ENCODE measurements around the gene ANKRD44.

DNA sequence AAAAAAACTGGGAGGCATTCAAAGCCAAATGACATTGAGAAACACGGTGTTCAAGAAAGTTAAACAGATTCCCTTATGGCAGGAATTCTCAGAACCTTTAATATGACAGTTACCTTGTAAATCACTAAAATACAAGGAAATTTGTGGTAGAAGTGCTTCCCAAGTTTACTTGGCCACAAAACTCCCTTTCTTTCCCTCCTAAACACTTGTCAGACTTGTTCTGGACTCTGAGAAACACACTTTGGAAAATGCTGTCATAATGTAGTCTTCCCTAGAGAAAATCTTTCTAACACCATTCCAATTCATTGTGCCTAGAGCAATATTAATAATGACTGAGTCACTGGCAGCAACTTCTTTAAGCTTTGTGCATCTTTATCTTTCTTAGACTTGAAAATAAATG lies 140.4 kb downstream of the ANKRD44 start:
- no peak for TF ChIP-seq POLR2A (IDR thresholded peaks at IDR 0.05)
- TF ChIP-seq, protein P1, sequence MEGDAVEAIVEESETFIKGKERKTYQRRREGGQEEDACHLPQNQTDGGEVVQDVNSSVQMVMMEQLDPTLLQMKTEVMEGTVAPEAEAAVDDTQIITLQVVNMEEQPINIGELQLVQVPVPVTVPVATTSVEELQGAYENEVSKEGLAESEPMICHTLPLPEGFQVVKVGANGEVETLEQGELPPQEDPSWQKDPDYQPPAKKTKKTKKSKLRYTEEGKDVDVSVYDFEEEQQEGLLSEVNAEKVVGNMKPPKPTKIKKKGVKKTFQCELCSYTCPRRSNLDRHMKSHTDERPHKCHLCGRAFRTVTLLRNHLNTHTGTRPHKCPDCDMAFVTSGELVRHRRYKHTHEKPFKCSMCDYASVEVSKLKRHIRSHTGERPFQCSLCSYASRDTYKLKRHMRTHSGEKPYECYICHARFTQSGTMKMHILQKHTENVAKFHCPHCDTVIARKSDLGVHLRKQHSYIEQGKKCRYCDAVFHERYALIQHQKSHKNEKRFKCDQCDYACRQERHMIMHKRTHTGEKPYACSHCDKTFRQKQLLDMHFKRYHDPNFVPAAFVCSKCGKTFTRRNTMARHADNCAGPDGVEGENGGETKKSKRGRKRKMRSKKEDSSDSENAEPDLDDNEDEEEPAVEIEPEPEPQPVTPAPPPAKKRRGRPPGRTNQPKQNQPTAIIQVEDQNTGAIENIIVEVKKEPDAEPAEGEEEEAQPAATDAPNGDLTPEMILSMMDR (IDR thresholded peaks at IDR 0.05), result no peak
